ENCODE results near the gene HTR5A.

HTR5A gene

DNA sequence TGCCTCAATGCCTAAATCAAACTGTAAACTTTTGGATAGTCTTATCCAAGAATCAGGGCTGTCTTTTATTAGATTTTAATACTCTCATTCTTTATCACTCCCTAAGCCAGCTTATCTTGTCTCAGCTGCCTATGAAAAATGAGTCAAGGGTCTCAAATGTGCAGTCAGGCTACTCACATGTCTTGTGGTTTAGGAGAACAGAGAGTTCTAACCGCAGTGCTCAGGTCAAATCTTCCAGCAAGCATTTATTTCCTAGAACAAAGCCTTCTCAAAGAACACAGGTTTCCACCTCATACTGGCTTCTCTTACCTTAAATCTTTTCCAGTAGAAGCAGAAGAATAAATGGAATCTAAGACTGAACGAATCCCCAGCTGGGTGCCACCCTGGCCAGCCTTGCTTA lies 23.5 kb downstream of the HTR5A start:
- no peak for DNase-seq

DNA sequence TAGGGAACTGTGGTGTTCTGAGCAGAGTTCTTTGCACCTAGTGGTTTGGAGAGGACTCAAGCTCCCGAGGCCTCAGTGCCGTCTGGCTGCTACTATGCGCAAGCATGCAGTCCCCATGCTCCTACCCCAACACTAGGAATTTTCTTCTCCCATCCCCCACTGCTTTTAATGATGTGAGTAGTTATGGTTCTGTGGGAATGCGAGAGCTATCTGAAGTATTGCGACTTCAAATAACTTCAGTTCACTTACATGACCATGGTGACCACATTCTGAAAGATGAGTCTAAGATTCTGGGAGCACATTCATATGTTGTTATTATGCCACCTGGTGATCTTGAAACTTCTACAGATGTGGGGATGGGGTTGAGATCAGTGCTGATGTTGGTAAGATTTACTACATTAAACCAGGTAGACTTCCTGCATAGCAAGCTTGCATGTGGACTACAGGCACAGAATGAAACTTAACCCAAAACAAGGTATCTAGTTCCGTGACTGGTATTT lies 24.6 kb downstream of the HTR5A start:
- no peak for DNase-seq

DNA sequence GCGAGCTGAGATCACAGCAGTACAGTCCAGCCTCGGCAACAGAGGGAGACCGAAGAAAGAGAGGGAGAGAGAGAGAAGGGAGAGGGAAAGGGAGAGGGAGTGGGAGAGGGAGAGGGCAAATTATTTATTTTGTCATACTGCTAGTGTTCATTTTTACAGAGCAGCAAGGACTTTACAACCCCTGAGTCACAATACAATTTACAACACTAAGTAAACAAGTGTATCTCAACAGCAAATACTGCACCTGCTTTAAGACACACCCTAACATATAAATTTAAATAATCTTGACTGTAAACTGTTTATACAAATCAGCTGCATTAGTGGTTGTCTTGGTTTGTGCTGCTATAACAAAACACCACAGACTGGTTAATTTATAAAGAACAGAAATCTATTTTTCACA lies 27.2 kb downstream of the HTR5A start:
- no peak for DNase-seq

DNA sequence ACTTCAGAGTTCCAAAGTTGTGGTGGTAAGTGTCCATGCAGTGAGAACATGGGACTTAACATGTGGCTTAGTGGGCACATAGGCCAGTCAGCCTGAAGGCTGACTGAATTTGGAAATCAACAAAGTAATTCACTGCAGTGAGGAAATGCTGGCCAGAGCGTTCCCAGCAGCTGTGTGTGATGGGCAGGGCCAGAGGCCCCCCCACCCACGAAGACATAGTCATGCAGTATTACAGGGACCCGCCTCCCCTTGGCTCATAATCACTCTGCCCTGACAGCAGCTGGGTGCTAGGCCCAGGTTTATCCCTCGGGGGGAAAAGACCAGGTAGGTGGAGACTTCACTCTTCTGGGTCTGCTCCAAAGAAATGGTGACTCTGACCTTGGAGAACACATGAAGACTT lies 33.7 kb downstream of the HTR5A start:
- DNase-seq, result no peak

DNA sequence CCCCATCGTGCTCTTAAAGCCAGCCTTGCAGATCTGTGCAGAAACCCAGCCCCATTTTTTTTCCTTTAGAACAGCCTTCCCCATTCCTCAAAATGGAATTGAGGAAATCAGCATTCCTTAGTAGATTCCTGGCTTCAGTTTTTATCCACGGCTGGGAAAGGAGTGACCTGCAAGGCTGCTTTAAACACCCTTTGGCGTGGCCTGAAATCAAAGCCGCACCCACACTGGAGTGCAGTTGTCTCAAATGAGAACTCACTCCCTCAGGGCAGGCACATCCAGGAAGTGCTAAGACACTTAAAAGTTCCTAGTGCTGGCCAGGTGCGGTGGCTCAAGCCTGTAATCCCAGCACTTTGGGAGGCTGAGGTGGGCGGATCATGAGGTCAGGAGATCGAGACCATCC lies 34.8 kb downstream of the HTR5A start:
- DNase-seq, result no peak

DNA sequence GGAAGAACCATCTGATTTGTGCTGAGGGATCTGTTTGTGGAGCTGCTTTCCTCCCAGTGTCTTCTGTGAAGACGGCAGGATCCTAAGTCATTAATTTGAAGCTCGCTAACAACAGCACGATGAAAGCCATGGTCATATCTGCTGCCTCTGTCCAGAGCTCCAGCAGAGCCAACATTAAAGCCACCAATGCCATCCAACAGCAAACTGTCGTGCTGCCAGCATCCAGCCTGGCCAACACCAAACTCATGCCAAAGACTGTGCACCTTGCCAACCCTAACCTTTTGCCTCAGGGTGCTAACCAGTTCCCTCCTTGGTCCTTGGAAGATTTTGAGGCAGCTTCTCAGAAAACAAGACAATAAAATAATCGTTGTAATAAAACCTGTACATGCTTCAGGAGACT lies 36.2 kb downstream of the HTR5A start:
- DNase-seq, result no peak

DNA sequence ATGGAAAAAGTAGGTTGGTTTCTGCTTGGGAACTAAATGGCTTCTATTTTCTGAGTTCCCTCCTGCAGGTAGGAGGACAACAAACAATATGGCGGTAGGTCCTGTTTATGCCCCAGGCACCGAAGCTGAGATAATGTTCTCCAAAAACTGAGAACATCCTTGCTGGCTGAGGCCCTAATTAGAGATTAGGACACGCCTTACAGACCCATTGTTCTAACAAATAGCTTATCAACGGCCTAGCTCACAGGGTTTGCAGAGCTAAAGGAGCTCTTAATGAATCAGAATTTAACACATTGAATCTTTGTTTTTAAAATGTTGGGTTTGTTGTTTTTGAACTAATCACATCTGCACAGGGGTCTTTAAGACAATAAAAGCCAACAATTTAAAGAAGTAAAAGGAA lies 37.0 kb downstream of the HTR5A start:
- no peak for DNase-seq

DNA sequence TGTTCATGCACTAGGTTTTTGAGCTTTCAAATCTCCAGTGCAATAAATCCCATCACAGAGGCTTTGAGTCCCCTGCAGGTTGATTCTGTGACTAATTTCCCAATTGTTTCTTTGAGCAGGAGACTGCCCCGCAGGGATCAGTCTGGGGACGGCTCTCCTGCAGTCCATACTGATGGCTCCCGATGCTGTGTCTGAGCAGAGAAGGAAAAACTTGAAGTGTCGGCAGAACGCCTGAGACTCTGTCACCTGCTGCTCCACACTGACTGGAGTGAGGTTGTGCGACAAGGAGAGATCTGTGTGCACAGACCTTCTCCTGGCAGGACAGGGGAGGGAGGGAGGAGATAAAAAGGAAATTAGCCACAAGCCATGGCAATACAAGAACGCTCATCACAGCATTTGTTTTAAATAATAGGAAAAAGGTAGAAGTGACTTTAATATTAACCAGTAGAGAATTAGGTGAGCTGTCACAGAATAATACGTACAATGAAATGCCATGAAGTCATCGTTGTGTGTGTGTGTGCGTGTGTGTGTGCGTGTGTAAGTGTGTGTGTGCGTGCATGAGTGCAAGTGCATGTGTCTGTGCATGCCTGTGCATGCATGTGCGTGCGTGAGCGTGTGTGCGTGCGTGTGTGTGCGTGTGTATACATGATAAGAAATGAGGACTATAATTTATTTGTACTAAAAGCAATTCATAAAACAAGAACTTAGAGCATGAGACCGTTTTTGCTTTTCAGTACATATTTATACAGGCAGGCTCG lies 38.2 kb downstream of the HTR5A start:
- no peak for DNase-seq

DNA sequence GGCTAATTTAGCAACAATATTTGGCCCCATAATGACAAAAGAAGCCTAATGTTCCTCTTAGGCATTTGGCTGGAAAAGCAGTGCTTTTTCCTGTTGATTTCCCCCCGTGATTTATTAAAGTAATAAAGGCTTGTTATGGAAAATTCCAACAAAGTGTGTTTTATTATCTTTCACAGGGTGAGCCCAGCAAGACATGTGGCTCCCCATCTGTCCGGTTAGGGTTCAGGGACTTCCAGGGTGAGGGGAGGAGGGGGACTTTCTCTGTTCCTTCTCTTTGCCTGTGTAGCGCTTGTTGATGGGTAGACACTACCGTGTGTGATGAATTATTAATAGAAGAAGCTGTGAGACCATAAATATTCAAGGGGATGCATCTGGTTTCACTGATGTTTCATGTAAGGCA lies 39.0 kb downstream of the HTR5A start:
- no peak for DNase-seq

DNA sequence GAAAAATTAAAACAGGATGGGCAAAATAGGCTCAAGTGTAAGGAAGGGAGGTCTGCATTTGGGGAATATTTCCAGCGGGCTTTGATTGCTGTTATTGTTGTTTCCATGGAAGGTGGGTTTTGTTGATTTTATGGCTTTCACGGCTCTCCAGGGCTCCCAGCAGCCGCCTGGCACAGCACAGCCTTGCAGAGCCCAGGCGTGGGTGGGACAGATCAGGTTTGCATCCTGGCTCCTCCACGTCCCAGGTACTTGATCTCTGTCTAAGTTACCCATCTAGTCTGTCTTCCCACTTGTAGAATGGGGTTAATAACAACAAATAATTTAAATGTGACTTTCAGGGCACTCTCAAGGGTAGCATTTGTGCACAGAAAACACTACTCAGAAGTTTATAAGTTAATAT lies 45.2 kb downstream of the HTR5A start:
- DNase-seq, result no peak

DNA sequence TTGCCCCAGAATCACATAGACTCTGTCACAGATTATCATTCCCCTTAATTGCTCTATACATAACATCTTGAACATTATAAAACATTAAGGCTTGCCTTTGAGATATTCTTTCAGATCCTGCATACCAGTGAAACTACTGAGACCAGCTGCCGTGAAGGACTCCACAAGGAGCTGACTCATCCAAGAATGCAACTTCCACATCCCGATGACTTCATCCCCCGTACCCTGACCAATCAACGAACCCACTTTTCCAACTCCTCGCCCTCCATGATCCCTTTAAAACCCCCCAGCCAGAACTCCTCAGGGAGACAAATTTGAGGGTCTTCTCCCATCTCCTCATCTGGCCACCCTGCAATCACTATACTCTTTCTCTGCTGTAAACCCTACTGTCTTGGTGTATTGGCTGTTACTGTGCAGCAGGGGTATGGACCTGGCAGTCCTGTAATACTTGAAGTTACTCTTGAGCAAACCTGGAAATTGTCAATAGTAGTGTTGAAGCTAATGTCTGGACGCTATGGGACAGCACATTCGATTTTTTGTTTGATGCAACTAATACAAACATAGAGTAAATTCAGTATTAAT lies 49.8 kb downstream of the HTR5A start:
- no peak for DNase-seq

DNA sequence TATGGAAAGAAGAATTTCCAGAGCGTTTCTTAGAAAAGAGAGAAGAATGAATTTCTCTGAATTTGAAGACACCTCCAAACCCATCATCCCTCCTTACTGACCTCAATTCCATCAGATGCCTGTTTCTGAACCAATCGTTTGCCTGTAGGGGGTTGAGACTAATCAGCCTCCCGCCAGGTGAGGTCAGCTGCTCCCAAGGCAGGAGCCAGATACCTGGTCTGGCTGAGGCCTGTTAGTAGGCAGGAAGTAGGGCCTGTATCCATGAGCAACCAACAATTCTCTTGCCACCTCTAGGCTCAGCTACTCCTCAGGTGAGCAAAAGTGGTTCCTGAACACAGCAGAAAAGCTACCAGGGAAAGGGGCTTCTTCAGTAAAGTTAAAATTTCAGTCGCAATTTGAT lies 50.3 kb downstream of the HTR5A start:
- DNase-seq, result no peak

DNA sequence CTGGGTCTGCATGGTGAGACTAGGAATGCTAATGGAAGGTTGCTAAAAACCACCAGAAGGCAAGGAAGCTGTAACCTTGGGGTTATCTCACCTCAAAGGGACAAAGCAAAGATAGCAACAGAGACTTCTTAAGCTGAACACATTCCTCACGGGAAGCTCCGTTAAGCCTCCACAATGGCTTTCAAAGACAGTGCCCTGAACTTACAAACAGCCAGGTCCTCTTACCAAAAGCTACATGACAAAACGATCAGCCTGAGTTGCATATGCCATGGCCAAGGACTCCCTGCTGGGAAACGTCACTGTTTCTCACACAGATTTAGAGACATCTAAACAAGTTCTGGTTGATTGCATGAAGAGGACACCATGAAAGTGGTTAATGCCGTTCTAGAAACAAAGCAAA lies 52.7 kb downstream of the HTR5A start:
- no peak for DNase-seq

DNA sequence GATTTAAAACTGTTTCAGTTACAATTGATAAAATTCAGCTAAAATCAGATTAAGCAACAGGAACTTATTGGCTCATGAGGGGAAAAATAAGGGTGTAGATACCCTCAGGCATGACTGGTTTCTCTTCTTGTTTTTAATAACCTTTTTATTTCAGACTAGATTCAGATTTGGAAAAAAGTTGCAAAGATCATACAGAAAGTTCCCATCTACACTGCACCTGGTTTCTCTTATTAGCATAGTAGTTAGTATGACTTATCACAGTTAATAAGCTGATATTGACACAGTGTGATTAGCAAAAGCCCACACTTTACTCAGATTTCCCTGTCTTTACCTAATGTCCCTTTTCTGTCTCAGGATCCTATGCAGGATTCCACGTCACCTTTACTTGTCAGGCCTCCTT lies 53.3 kb downstream of the HTR5A start:
- no peak for DNase-seq

DNA sequence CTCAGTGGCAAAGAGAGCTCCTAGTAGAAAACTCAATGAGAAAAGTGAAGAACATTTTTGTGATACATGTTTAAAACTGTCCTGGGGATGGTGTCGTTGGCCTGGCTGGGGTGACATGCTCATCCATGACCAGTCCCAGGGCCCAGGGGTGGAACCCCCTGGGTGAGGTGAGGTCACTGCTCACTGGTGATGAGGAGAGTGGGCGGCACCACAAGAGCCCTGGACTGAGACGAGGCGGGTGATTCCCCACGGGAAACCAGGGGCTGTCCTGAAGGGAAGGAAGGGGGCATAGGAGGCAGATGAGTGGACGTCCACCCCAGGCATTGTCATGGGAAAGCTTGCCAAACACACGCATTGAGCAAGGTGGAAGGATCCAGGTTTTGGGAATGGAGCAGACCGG lies 54.6 kb downstream of the HTR5A start:
- DNase-seq, result no peak

DNA sequence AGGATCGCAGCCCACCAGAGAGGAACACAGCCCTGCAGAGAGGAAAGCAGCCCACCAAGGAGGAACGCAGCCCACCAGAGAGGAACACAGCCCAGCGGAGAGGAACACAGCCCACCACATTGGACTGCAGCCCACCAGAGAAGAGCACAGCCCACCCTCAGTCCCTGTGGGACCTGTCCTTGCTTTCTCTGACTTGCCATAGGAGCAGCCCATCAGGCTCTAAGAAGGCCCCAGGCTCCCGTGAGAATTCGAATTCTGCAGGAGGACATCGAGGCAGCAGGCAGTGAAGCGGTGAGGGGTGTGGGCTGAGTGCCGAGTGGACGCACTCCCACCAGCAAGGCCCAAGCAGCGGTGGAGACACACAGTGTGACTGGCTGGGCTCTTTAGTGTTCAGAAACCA lies 59.1 kb downstream of the HTR5A start:
- DNase-seq, result no peak

DNA sequence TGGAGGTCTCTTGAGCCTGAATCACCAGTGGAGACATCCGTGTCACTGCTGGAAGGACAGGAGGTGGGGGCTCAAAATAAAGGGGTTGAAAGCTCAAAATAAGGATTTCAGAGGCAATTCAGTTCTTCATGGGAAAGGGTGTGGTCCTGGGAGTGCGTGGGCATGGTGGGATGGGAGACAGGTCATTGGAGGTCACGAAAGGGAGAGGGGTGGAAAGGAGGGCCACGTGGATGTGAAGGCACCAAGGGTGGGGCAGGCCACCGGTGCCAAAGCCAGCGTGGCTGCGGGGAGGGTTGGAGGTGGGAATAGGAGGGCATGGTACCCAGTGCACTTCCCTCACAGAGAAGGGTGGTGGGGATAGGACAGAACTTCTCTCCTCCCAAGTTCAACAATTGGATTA lies 59.7 kb downstream of the HTR5A start:
- DNase-seq, result no peak

DNA sequence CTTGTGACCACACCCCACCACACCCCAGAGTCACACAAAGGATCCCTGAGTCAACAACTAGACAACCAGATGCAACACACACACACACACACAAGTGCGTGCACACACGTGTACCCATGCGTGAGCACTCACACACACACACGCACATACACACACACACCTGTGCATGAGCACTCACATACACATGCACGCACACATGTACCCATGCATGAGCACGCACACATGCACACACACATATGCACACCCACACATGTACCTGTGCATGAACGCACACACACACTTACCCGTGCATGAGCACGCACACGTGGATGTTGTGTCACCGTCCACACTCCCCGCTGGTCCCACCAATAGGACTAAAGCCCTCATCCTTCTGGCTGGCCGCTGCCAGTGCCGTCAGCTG lies 60.4 kb downstream of the HTR5A start:
- no peak for DNase-seq

DNA sequence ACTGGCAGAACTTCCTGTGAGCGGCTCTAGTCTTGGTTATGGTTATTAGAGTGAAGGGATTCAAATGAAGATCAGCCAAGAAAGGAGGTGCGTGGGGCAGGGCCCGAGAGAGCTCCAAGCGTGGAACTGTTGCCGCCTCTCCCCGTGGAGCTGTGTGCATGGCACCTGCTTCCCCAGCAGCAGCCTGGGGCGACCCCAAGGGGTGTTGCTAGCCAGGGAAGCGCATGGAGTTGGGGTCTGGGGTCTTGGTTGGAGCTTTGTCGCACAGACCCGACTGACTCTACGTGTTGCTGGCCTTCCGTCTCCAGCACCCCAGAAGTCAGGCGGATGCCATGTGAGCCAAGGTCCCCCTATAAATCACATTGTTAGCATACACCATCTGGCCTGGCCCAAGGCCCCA lies 61.0 kb downstream of the HTR5A start:
- DNase-seq, result no peak

DNA sequence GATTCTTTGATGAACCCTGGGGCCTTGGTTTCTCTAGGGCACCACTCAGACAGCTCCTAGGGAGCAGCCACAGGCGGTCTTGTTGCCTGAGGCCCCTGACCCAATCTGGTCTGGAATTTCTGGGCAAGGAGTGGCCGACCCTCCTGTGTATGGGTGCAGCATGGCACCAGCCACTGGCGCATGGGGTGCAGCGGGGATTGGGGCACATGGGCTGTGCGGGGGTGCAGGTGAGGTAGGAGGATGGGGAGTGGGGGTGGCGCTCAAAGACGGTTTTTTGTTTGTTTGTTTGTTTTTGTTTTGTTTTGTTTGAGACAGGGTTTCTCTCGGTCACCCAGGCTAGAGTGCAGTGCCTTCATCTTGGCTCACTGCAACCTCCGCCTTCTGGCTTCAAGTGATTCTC lies 62.3 kb downstream of the HTR5A start:
- no peak for DNase-seq

DNA sequence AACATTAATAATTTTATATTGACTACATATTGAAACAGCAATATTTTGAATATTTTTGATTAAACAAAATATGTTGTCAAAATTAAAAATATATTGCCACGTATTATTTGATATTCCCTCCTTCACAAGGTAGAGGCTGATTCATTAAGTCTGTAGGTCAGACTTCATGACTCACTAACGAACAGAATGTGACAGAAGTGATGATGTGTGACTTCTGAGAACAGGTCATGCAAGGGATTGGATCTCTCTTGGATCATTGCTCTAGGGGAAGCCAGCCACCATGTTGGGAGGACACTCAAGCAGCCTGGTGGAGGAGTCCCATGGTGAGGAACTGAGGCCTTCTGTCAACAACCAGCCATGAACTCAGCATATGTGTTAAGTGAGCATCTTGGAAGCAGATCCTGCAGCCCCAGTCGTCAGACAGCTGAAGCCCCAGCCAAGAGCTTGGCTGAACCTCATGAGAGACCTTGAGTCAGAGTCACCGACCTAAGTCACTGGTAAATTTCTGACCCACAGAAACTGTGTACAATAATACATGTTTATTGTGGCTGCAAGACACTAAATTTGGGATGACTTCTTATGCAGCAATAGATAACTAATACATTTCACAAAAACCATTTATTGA lies 66.6 kb downstream of the HTR5A start:
- no peak for DNase-seq

All from activated CD4-positive, CD25-positive, alpha-beta regulatory T cell (primary cell).